Measurements from ENCODE around the gene CTNND2.

Gene CTNND2

GRCh38 chr5:11607944-11608483 lies 296.2 kb downstream of the CTNND2 start:
- H3K36me3 ChIP-seq = no peaks in the 10 kb centered on the region
- no peaks in the 10 kb centered on the region; a peak in 1 of 22 replicates for H3K9me3 ChIP-seq (replicated peaks in 1 of 11)
- no peak overlapping the region for H3K27ac ChIP-seq
- no peak overlapping the region for H3K4me3 ChIP-seq
- no peaks in the 10 kb centered on the region for H3K27me3 ChIP-seq
- H4K20me1 ChIP-seq = no peaks in the 10 kb centered on the region
- H3K4me1 ChIP-seq = no peaks in the 10 kb centered on the region
- no peak for TF ChIP-seq Cebpa-rat (IDR thresholded peaks at IDR 0.05)
- H3K4me2 ChIP-seq = no peak overlapping the region
- H3K9ac ChIP-seq = no peak overlapping the region

DNA sequence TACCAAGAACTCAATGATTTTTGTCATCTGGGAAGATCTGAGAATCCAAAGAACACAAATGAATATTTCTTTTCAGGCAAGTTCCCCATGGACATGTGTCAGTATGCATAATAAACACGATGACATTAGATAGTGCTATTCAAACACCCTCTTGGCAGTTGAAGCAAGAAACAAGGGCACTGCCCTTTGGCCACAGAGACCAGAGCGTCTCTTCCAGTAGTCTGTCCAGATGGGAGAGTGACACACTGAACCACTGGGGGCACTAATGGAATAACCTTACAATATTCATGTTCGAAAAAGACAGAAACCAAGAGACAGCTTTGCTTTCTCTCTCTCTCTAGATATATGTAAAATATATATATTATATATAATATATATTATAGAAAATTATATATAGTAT lies 301.9 kb downstream of the CTNND2 start:
- TF ChIP-seq Cebpa-rat (IDR thresholded peaks at IDR 0.05) = no peak
- Histone ChIP-seq H3K36me3 (no peaks in the 10 kb centered on the region), H3K9ac (no peak overlapping the region), H3K4me1 (no peaks in the 10 kb centered on the region), H3K27ac (no peak overlapping the region), H3K9me3 (replicated peaks in 1 of 11) (no peaks in the 10 kb centered on the region), H3K4me3 (no peak overlapping the region), H3K27me3 (no peaks in the 10 kb centered on the region), H4K20me1 (no peaks in the 10 kb centered on the region), H3K4me2 (no peak overlapping the region)

GRCh38 chr5:11599499-11599898 lies 304.7 kb downstream of the CTNND2 start:
- Histone ChIP-seq H3K9me3 (replicated peaks in 1 of 11) (no peaks in the 10 kb centered on the region), H4K20me1 (no peaks in the 10 kb centered on the region), H3K36me3 (no peaks in the 10 kb centered on the region), H3K27ac (no peak overlapping the region), H3K4me1 (no peaks in the 10 kb centered on the region), H3K27me3 (no peaks in the 10 kb centered on the region), H3K4me2 (no peak overlapping the region), H3K9ac (no peak overlapping the region), H3K4me3 (no peak overlapping the region)
- TF ChIP-seq Cebpa-rat (IDR thresholded peaks at IDR 0.05) = no peak

GRCh38 chr5:11596657-11597071 lies 307.6 kb downstream of the CTNND2 start:
- H3K9me3 ChIP-seq (replicated peaks in 1 of 11) = no peaks in the 10 kb centered on the region
- H3K27me3 ChIP-seq = no peaks in the 10 kb centered on the region
- H3K4me1 ChIP-seq = no peaks in the 10 kb centered on the region
- no peak overlapping the region for H3K9ac ChIP-seq
- no peaks in the 10 kb centered on the region for H4K20me1 ChIP-seq
- no peak overlapping the region for H3K4me2 ChIP-seq
- no peak overlapping the region for H3K4me3 ChIP-seq
- no peak overlapping the region for H3K27ac ChIP-seq
- TF ChIP-seq Cebpa-rat (IDR thresholded peaks at IDR 0.05) = no peak
- no peaks in the 10 kb centered on the region for H3K36me3 ChIP-seq

- H3K27me3 ChIP-seq = no peaks in the 10 kb centered on the region
- H3K4me1 ChIP-seq = no peaks in the 10 kb centered on the region
- no peak overlapping the region for H3K9ac ChIP-seq
- no peak overlapping the region for H3K4me3 ChIP-seq
- no peaks in the 10 kb centered on the region for H3K9me3 ChIP-seq (replicated peaks in 1 of 11)
- H4K20me1 ChIP-seq = no peaks in the 10 kb centered on the region
- no peak overlapping the region for H3K27ac ChIP-seq
- H3K4me2 ChIP-seq = no peak overlapping the region
- H3K36me3 ChIP-seq = no peaks in the 10 kb centered on the region
- no peak for TF ChIP-seq Cebpa-rat (IDR thresholded peaks at IDR 0.05)
Observed at GRCh38 chr5:11596185-11596584, 308.1 kb downstream of the CTNND2 start.

GRCh38 chr5:11595045-11595444 lies 309.2 kb downstream of the CTNND2 start:
- no peak for TF ChIP-seq Cebpa-rat (IDR thresholded peaks at IDR 0.05)
- no peaks in the 10 kb centered on the region for H3K4me1 ChIP-seq
- no peak overlapping the region for H3K9ac ChIP-seq
- H3K27ac ChIP-seq = no peak overlapping the region
- H3K9me3 ChIP-seq (replicated peaks in 1 of 11) = peaks cover 0 to 8% (median 0%) of the 10 kb centered on the region in 11 experiments; a peak in 3 of 22 replicates
- no peaks in the 10 kb centered on the region for H3K36me3 ChIP-seq
- H4K20me1 ChIP-seq = no peaks in the 10 kb centered on the region
- H3K4me3 ChIP-seq = no peak overlapping the region
- no peaks in the 10 kb centered on the region for H3K27me3 ChIP-seq
- no peak overlapping the region for H3K4me2 ChIP-seq

DNA sequence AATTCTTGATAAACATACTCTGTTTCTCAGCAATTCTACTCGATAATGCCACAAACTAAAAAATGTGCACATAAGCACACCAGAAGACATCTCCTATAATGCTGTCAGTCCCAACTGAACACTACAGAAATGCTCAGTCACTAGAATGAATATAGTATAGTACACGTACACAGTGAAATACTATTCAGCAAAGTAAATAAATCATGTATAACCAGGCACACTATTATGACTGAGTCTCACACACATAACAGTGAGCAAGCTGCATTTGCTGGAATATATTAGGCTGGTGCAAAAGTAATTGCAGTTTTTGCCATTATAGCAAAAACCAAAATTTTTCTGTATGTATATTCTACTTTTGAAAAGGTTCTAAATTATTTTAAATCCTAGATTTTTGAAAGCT lies 310.2 kb downstream of the CTNND2 start:
- no peak overlapping the region for H3K9ac ChIP-seq
- no peak overlapping the region for H3K4me2 ChIP-seq
- peaks cover 0 to 10% (median 0%) of the 10 kb centered on the region in 11 experiments; a peak in 3 of 22 replicates for H3K9me3 ChIP-seq (replicated peaks in 1 of 11)
- H3K4me3 ChIP-seq = no peak overlapping the region
- H3K36me3 ChIP-seq = no peaks in the 10 kb centered on the region
- no peaks in the 10 kb centered on the region for H4K20me1 ChIP-seq
- no peaks in the 10 kb centered on the region for H3K27me3 ChIP-seq
- no peak overlapping the region for H3K27ac ChIP-seq
- H3K4me1 ChIP-seq = no peaks in the 10 kb centered on the region
- no peak for TF ChIP-seq Cebpa-rat (IDR thresholded peaks at IDR 0.05)

DNA sequence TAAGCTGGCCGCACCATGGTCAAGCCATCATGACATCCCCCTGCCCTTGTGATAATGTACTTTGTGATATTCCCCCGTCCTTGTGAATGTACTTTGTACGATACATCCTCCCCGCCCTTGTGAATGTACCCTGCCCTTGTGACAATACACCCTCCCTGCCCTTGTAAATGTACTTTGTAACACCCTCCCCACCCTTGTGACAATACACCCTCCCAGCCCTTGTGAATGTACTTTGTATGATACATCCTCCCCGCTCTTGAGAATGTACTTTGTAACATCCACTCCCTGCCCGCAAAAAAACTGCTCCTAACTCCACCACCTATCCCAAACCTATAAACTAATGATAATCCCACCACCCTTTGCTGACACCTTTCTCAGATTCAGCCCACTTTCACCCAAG lies 313.8 kb downstream of the CTNND2 start:
- no peak overlapping the region for H3K4me2 ChIP-seq
- H3K27me3 ChIP-seq = no peaks in the 10 kb centered on the region
- no peaks in the 10 kb centered on the region for H3K4me1 ChIP-seq
- H3K9me3 ChIP-seq (replicated peaks in 1 of 11) = peaks cover 0 to 10% (median 0%) of the 10 kb centered on the region in 11 experiments; a peak in 3 of 22 replicates
- no peaks in the 10 kb centered on the region for H4K20me1 ChIP-seq
- no peak overlapping the region for H3K4me3 ChIP-seq
- no peaks in the 10 kb centered on the region for H3K36me3 ChIP-seq
- TF ChIP-seq Cebpa-rat (IDR thresholded peaks at IDR 0.05) = no peak
- no peak overlapping the region for H3K9ac ChIP-seq
- H3K27ac ChIP-seq = no peak overlapping the region

DNA sequence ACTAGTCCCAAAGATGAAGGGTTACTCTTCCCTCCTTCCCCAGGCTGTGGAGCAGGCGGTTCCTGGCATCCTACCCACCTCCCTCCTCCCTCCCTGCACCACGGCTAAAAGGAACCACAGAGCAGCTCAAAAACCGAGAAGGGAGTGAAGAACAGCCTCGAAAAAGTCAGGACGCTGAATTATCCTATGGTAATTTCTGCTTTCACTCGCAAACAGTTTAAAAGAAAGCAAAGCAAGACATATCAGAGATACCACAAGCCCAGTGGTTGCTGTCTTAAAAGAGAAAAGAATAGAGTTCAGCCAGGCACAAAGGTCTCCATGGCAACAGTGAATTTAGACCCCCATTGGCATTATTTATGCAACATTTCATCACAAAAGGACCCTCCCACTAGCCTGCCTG lies 315.4 kb downstream of the CTNND2 start:
- no peaks in the 10 kb centered on the region for H3K36me3 ChIP-seq
- H3K9me3 ChIP-seq (replicated peaks in 1 of 11) = peaks cover 0 to 10% (median 0%) of the 10 kb centered on the region in 11 experiments; a peak in 3 of 22 replicates
- H4K20me1 ChIP-seq = no peaks in the 10 kb centered on the region
- H3K27ac ChIP-seq = no peak overlapping the region
- H3K4me1 ChIP-seq = no peaks in the 10 kb centered on the region
- no peak for TF ChIP-seq Cebpa-rat (IDR thresholded peaks at IDR 0.05)
- H3K4me2 ChIP-seq = no peak overlapping the region
- H3K27me3 ChIP-seq = no peaks in the 10 kb centered on the region
- no peak overlapping the region for H3K4me3 ChIP-seq
- H3K9ac ChIP-seq = no peak overlapping the region

DNA sequence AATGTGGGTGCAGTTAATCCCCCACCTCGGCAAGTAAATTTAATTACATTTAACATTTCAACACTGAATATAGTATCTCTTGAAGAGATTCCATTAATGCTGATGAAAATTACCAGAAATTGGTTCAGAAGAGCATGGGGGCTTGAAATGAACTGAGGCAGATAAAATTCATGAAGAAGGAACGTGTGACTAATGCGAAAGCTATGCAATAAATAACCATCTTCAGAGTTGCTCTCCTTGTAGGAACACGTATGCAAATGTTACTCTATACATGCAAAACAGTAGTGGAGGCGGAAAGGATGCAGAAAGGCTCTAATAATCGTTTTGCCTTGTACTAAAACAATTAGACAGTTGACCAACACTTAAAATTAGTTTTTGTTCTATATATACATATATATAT lies 320.2 kb downstream of the CTNND2 start:
- H4K20me1 ChIP-seq = no peaks in the 10 kb centered on the region
- H3K27ac ChIP-seq = no peak overlapping the region
- H3K4me3 ChIP-seq = no peak overlapping the region
- H3K4me2 ChIP-seq = no peak overlapping the region
- no peaks in the 10 kb centered on the region for H3K9me3 ChIP-seq (replicated peaks in 1 of 11)
- H3K9ac ChIP-seq = no peak overlapping the region
- no peaks in the 10 kb centered on the region for H3K4me1 ChIP-seq
- no peaks in the 10 kb centered on the region for H3K27me3 ChIP-seq
- TF ChIP-seq Cebpa-rat (IDR thresholded peaks at IDR 0.05) = no peak
- no peaks in the 10 kb centered on the region for H3K36me3 ChIP-seq
